ENCODE results near the gene RIPK4. TPM values are rescaled to one million over a fixed set of nuclear protein-coding genes. Genes with fewer than 3 reads are reported as not detected.

RIPK4 gene
- polyA plus RNA-seq, 1 donor (not counting 4 experiments of a cell fraction or from before 2014, with no cell fraction given) = 18.4 TPM

- no peak for TF ChIP-seq EZH2 (IDR thresholded peaks at IDR 0.05; ENCODE audit: low read length)
- no peak for TF ChIP-seq CTCF (optimal IDR thresholded peaks at IDR 0.05 in 1 of 3, IDR thresholded peaks at IDR 0.05 in 1 of 3, conservative IDR thresholded peaks at IDR 0.05 in 1 of 3; ENCODE audit: extremely low read depth in 1 of 3, insufficient read depth in 2 of 3, low read length in 3 of 3)
- Histone ChIP-seq H3K79me2 (ENCODE audit: control insufficient read depth, insufficient read depth, low read length) (peaks cover 65% of the 10 kb centered on the region), H2AFZ (ENCODE audit: control insufficient read depth, low read length) (no peak overlapping the region), H3K9ac (ENCODE audit: control insufficient read depth, extremely low read depth, insufficient read depth, low read length) (no peak overlapping the region), H3K4me1 (ENCODE audit: control insufficient read depth, extremely low read depth, insufficient read depth, low read length) (no peaks in the 10 kb centered on the region), H3K27ac (ENCODE audit: control insufficient read depth, insufficient read depth, low read length) (no peak overlapping the region), H3K9me3 (ENCODE audit: control insufficient read depth, low read depth, low read length) (no peaks in the 10 kb centered on the region), H3K4me2 (ENCODE audit: control insufficient read depth, extremely low read depth, insufficient read depth, low read depth, low read length) (no peak overlapping the region), H4K20me1 (ENCODE audit: control insufficient read depth, extremely low read depth, insufficient read depth, low read length) (peaks cover 5% of the 10 kb centered on the region), H3K9me1 (ENCODE audit: control insufficient read depth, extremely low read depth, insufficient read depth, low read length) (no peaks in the 10 kb centered on the region), H3K27me3 (ENCODE audit: control insufficient read depth, extremely low read depth, insufficient read depth, low read length) (no peaks in the 10 kb centered on the region), H3K4me3 (ENCODE audit: control insufficient read depth in 2 of 3, extremely low read depth in 1 of 3, insufficient read depth in 2 of 3, low read depth in 1 of 3, low read length in 3 of 3) (no peak overlapping the region), H3K36me3 (ENCODE audit: control insufficient read depth in 2 of 2, extremely low read depth in 1 of 2, insufficient read depth in 2 of 2, low read length in 2 of 2) (peaks cover 59 to 77% of the 10 kb centered on the region in 2 experiments)
- dilution Hi-C loops (cut with MboI; ENCODE audit: extremely low pct_ligation_motif_present, low sequenced_read_pairs) = no loop called here
- no peak for FAIRE-seq
- no peak for DNase-seq (ENCODE audit: low read depth, low spot score)
Measured at GRCh38 chr21:41741253-41742072, 25.4 kb downstream of the RIPK4 start.

DNA sequence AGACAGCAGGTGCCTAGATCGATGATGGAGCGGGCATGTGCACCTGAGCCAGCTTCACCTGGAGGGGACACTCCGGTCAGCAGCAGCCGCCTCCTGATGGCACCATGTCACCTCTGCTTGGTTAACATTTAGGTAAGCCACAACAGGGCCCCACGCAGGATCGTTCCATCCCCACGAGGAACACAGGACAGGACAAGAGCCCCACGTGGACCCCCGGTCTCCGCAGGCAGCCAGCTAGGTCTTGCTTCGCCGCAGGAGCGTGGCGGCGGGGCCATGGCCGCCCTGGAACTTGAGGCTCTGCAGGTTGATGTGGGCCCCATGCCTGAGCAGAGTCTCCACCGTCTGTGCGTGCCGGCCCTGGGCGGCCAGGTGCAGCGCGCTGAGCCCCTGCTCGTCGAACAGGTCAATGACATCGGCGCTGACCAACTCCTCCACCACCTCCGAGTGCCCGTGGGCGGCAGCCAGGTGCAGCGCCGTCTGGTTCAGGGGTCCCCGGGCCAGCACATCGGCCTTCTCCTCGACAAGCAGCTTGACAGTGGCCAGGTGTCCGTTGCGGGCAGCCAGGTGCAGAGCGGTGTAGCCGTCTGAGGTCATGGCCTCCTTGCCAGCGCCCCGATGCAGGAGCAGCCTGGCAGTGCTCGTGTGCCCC is 26.1 kb downstream of the RIPK4 start:
- no peak overlapping the region for H3K27ac ChIP-seq (ENCODE audit: control insufficient read depth, insufficient read depth, low read length)
- H3K4me3 ChIP-seq (ENCODE audit: control insufficient read depth in 2 of 3, extremely low read depth in 1 of 3, insufficient read depth in 2 of 3, low read depth in 1 of 3, low read length in 3 of 3) = no peak overlapping the region
- peaks cover 58% of the 10 kb centered on the region for H3K79me2 ChIP-seq (ENCODE audit: control insufficient read depth, insufficient read depth, low read length)
- H3K4me2 ChIP-seq (ENCODE audit: control insufficient read depth, extremely low read depth, insufficient read depth, low read depth, low read length) = no peak overlapping the region
- no peak for DNase-seq (ENCODE audit: low read depth, low spot score)
- no peaks in the 10 kb centered on the region for H3K9me3 ChIP-seq (ENCODE audit: control insufficient read depth, low read depth, low read length)
- H2AFZ ChIP-seq (ENCODE audit: control insufficient read depth, low read length) = no peak overlapping the region
- H3K36me3 ChIP-seq (ENCODE audit: control insufficient read depth in 2 of 2, extremely low read depth in 1 of 2, insufficient read depth in 2 of 2, low read length in 2 of 2) = peaks cover 53 to 69% of the 10 kb centered on the region in 2 experiments
- H3K4me1 ChIP-seq (ENCODE audit: control insufficient read depth, extremely low read depth, insufficient read depth, low read length) = no peaks in the 10 kb centered on the region
- dilution Hi-C loops (cut with MboI; ENCODE audit: extremely low pct_ligation_motif_present, low sequenced_read_pairs) = no loop called here
- H3K9ac ChIP-seq (ENCODE audit: control insufficient read depth, extremely low read depth, insufficient read depth, low read length) = no peak overlapping the region
- peaks cover 5% of the 10 kb centered on the region for H4K20me1 ChIP-seq (ENCODE audit: control insufficient read depth, extremely low read depth, insufficient read depth, low read length)
- TF ChIP-seq CTCF (optimal IDR thresholded peaks at IDR 0.05 in 1 of 3, IDR thresholded peaks at IDR 0.05 in 1 of 3, conservative IDR thresholded peaks at IDR 0.05 in 1 of 3; ENCODE audit: extremely low read depth in 1 of 3, insufficient read depth in 2 of 3, low read length in 3 of 3) (no peak), EZH2 (IDR thresholded peaks at IDR 0.05; ENCODE audit: low read length) (no peak)
- no peaks in the 10 kb centered on the region for H3K9me1 ChIP-seq (ENCODE audit: control insufficient read depth, extremely low read depth, insufficient read depth, low read length)
- no peaks in the 10 kb centered on the region for H3K27me3 ChIP-seq (ENCODE audit: control insufficient read depth, extremely low read depth, insufficient read depth, low read length)
- FAIRE-seq = no peak
